GM21381 (cell line): ENCODE results near the gene ZDHHC13.

Source experiments
- ATAC-seq: cut with Tn5 transposase; IDR thresholded peaks from one replicate; pipeline ENCODE4 v1.9.1; 2021; ENCODE audit warnings: mild to moderate bottlenecking, moderate library complexity; ENCODE audit not compliant: unreplicated experiment

The ZDHHC13 gene

DNA sequence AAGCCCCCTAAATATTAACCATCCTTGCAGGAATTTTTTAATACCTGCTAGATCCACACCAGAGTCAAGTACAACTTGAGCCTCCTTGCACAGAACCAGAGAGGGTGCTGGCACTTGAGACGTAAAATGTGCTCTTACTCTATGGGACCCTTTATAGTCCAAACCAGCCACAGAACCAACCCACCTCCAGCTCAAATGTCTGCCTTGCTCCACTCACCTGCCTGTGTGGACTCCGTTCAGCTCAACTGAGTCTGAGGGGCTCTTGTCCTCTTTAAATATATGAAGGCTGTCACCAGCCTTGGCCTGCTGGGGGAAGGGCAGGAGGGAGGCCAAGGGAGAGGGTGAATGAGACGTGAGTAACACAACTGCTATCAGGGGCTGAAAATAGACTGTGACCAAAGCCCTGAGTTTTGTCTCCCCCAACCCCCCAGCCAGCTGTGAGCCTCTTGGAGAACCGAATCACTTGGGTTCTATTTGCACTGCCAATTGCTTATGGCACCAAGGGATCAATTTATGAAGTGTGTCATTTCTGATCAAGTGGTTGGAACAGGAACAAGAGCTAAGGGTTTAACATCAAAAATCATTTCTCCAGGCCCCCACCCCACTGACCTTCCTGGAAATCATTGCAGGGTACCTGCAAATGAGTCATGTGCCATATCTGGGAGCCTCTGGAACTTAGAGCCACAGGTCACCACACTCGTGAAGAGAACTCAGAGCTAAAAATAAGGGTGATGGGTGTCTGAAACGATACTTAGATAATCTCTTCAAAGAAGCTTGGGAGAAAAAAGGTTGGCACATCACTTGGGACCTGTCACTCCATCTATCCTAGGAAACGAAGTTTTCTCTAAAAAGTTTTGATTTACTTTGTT is 85.0 kb downstream of the ZDHHC13 start, which contains the start of gene CSRP3:
TSS of gene CSRP3 (minus strand) at position 247 of the 869 bp plus-strand sequence. CDS start 9,535 bp downstream, outside the sequence.
- no peak for ATAC-seq

DNA sequence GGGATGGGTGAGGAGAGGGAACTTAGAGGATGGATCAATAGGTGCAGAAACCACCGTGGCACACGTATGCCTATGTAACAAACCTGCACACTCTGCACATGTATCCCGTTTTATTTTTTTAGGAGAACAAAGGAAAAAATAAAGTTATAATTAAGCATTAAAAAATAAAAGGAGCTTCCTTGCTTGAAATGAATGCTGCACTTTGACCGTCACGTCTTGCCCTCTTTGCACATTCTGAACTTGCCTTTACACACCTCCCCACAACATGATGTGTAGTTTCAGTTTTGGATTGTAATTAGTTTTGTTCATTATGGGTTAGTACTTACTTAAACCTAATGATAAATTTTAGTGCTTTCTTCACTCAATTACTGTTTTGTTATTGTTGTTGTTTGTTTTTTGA is 87.9 kb downstream of the ZDHHC13 start:
- ATAC-seq: no peak

DNA sequence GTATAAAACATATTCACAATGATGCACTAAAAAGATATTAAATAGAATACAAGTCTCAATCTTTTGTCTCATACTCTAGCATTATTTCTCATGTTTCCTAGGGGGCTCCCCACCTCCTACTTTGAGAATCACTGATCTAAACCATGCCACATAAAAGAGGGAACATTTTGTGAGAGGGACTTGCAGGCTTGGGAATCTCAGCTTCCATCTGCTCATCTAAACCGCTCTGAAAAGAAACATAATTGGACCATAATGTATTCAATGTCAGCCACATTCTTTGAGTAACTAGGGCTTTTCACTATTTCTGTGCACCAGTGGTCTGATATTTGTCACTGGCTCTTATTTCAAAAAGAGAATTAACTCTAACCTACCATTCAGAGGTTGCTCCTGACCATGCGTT is 91.2 kb downstream of the ZDHHC13 start:
- no peak for ATAC-seq

DNA sequence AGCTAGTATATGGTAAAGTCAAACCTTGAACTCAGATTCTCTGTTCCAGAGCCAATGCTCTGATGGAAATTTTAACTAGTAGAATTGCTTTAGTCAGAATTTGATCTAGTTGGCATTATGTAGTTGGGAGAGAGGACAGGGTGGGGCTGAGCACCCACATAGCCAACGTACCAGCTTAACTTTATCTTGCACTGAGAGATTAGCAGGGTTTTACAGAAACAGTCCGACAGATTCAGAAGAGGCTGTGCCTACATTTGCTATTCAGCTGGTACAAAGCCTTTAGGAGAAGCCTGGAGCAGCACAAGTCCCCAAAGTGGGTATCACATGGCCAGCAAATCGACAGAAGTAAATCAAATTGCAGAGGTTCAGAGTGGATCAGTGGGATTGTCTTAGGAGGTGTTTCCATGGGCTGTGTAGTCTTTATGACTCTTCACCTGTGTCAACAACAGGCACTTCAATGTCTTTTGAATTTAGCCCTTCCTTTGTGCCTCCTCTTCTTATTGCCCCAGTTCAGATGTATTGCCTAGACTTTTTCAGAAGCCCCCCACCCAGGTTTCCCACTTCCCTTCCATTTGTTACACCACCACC is 92.1 kb downstream of the ZDHHC13 start:
- no peak for ATAC-seq

DNA sequence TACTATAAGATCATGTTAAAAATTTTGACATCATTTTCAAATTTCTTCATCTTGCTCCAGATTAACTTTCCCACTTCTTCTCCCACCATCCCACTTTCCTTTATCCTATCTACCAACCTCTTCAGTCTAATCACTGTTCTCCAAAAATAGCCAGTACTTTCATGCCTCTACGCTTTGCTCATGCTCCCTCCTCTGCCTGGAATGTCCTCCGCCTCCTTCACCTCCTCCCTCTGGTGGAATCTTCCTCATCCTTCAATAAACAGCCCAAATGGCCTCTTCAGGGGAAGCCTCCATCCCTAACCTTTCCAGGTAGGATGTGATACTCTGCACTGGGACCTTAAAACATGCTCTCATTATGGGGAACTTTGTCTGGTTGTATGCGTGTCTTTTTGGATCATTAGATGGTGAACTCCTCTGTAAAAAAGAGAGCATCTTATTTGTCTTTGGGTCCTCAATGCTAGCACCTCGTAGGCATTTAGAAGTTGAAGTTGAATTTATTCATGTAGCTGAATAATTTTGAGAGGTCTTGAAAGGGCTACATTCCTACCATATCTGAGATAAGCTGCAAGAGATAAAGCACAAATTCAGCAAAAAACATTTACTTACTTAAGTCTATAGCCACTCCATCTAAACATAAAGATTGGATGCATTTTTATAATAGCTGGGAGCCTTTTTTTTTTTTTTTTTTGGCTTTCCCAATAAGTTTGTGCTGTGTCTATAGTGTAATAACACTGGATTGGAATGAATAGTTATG is 92.8 kb downstream of the ZDHHC13 start:
- no peak for ATAC-seq

DNA sequence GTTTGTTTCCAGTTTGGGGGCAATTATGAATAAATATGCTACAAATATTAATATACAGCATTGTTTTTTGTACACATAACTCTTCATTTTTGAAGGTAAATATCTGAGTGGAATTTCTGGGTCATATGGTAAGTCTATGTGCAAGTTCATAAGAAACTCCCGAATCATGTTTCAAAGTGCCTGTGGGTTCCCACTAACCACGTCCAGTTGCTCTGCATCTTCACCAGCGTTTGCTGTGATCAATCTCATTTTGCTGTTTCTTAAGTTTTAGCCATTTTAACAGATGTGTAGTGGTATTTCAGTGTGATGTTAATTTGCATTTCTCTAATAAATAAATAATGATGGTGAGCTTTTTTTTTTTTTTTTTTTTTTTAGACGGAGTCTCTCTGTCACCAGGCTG is 99.1 kb downstream of the ZDHHC13 start:
- no peak for ATAC-seq

DNA sequence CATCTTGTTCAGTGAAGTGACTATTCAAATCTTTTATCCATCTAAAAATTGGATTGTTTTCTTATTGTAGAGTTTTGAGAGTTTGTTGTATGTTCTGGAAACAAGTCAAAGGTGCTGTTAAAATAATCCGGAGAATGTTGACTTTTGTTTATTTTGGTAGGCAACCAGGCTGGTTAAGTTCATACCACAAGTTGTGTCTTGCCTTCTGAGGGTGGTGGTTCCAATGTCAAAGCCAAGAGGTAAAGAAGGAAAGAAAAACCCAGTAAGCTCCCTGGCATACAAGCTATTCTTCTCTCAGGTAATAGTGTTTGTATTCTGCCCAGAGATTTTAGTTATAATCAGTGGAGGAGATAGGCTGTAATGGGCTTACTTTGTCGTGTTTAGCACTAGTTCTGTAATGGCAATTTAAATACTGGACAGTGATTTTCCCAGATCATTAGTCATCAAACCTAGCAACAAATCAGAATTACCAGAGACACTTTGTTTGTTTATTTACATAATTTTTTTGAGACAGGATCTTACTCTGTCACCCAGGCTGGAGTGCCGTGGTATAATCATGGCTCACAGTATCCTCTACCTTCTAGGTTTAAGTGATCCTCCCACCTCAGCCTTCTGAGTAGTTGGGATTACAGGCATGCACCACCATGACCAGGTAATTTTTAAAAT is 99.9 kb downstream of the ZDHHC13 start:
- ATAC-seq: no peak

DNA sequence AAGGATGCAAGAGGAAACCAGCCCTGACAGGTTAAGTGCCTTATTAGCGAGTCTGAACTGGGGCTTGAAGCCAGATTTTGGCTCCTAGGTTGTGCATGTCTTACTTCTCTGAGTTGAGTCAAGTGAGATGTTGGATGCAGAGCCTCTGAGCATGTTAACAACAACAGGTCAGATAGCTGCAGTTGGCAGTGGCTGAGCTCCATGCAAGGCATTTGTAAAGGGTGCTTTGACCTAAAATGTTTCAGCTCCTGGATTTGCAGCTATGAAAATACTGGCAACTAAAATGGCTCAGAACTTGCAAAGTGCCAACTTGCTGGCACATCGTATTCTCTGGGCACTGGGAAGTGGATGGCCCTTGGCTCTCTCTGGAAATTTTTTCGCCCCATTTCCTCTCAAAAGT is 101.2 kb downstream of the ZDHHC13 start:
- no peak for ATAC-seq

DNA sequence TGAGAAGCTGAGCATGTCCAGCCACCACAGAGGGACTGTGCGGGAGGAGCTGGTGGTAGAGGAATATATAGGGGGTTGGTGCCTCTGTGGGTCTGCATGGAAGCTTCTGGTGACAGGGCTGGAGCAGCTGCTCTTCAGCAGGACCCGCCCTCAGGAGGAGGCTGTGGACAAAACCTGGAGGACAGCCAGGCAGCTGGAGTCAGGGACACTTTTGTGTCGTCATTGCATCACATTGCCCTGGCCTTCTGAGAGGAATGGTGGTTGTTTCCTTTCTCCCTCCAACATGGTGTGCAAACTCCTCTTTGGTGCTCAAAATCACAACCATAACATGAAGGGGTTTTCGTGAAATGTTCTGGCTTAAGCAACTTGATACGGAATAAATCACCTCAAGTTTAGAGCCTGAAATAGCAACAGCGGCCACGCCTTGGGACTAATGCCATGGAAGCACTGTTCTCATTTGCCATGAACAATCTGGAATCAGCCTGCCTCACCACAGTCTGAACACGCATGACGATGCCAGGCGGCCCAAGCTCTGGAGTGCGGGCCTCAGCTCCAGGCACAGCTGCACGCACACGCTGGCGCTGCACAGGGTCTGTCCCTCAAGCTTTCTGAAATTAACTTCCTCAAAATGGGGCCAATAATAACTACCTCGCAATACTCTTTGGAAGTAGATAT is 102.0 kb downstream of the ZDHHC13 start:
- no peak for ATAC-seq

DNA sequence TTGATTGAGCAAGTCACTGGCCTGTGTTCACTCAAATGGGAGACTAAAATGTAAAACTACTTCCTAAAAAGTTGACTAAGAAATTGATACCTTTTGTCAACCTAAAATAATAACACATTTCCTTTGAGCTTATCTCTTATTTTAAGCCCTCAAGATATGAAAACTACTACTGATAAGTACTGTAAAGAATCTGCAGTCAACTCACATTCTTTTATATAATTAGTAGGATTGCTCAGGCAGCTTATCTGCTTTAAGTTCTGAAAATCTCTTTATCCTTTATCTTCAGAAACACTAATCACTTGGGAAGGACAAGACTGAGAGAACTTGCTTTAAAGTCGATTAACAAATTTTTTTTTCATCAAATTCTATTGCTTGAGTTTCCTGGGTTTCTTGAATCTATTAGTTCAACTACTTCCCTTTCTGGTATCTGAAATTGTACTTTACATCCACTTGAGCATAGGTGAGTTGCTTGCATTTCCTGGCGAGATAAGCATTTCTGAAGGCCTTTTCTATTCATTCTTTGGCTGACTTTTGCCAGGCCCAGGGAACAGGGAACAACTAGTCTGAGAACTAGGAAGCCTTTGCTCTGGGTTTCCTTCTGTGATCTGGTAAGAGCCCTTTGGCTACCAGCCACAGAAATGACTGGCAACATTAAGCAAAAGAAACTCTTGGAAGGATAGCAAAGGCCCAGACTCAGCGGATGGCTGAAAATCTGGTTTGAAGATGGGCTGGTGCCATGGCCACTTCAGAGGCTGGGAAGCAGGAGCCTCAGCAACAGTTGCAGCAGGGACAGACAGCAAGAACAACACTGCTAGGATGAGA is 104.1 kb downstream of the ZDHHC13 start:
- ATAC-seq: no peak

DNA sequence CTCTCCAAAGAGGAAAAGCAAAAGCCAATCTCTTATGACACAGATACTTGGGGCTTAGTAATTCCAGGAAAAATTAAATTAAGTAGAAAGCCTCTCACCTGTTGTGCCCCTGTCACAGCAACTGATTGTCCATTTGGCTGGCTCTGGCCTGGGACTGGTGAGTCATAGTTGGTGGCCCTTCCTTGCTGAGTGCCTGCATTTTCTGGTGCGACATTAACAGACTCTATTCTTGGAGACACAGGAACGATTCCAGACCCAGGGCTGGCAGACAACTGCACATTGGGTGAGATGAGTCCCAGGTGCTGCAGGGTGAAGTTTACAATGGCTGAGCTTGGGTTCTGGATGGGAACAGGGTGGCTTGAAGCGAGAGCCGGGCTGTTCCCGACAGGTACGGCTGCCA is 108.2 kb downstream of the ZDHHC13 start:
- ATAC-seq: no peak

DNA sequence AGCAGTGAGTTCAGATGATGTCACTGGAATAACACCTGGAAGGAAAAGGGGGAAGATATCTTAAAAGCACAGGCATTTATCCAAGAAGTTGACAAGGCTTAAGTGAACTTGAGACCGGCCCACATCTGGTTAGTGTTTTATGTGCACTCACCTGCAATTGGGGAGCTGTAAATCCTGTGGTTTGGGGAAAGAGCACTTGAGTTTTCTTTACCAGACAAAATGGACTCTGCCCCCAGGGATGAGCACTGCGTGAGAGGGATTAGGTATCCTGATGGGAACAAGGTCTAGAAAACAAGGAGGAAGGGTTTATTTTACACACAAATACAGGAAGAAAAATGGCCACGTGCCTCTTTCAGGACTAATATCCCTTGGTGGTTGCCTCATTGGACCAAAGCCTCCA is 108.6 kb downstream of the ZDHHC13 start:
- no peak for ATAC-seq
